Uterus (tissue), 4 donors: ENCODE results near the gene MIAT. TPM values are rescaled to one million over a fixed set of nuclear protein-coding genes. Genes with fewer than 3 reads are reported as not detected.

Experiments used
- DNase-seq, 2 donors: peaks; one replicate each; pipeline ENCODE4 v3.0.0-alpha.2; 2019 to 2020
- H3K27ac ChIP-seq, 2 donors: fragments of 200-600 bp; sonication (generic); 1 replicate in 1 of 2; 2 replicates in 1 of 2; pipeline ENCODE4 v1.5.1; 2016 to 2018
- H3K27me3 ChIP-seq, 2 donors: fragments of 200-600 bp; sonication (generic); one replicate each; pipeline ENCODE4 v1.5.1; 2018 to 2019; ENCODE audit warnings: control low read depth in 1 of 2
- H3K36me3 ChIP-seq, 2 donors: fragments of 200-600 bp; sonication (generic); one replicate each; pipeline ENCODE4 v1.5.1; 2019; ENCODE audit warnings: control low read depth in 1 of 2
- H3K4me1 ChIP-seq, 2 donors: fragments of 200-600 bp; sonication (generic); one replicate each; pipeline ENCODE4 v1.5.1; 2018 to 2019; ENCODE audit warnings: control low read depth in 1 of 2
- H3K4me3 ChIP-seq, 2 donors: fragments of 200-600 bp; sonication (generic); 1 replicate in 1 of 2; 2 replicates in 1 of 2; pipeline ENCODE4 v1.5.1; 2018 to 2019; ENCODE audit warnings: mild to moderate bottlenecking in 1 of 2
- H3K9me3 ChIP-seq, 2 donors: fragments of 200-600 bp; sonication (generic); one replicate each; pipeline ENCODE4 v1.5.1; 2019; ENCODE audit warnings: control low read depth in 1 of 2
- CTCF ChIP-seq, 4 experiments: fragments of 200-600 bp in 2 of 4; fragments of 450-650 bp in 2 of 4; sonication (generic) in 2 of 4; IDR thresholded peaks; one replicate each; pipeline ENCODE4 v1.5.1; 2016 to 2019; ENCODE audit warnings: antibody characterized with exemption in 4 of 4, mild to moderate bottlenecking in 2 of 4, moderate library complexity in 1 of 4
- POLR2A ChIP-seq, 2 donors: fragments of 450-650 bp; IDR thresholded peaks; one replicate each; pipeline ENCODE4 v1.6.1; 2016; ENCODE audit warnings: antibody characterized with exemption in 2 of 2, mild to moderate bottlenecking in 1 of 2, moderate library complexity in 1 of 2
- intact Hi-C: fragments of 100-400 bp; cut with DNase I; formaldehyde crosslinking; loops from one replicate; pipeline ENCODE4 v1.15.1; 2023; ENCODE audit warnings: low total_unique reads
- total RNA-seq, 4 donors: library from RNA; depleted of rRNA in 3 of 4; stranded (reverse); fragments of >200 nt in 3 of 4; gene quantifications; one replicate each; pipeline versions ENCODE4 v1.1.0 to v1.2.4, GENCODE V29; 2014 to 2023
- donor health status: DM: yes; HTN: yes; CAD: no.

MIAT gene
- total RNA-seq, 4 donors from 2014 or later: 0.51 to 5.3 (median 3.1) TPM

- Histone ChIP-seq H3K9me3 (no peaks in the 10 kb centered on the region), H3K36me3 (no peaks in the 10 kb centered on the region), H3K27me3 (peaks cover 15 to 17% of the 10 kb centered on the region in 2 donors), H3K27ac (no peak overlapping the region), H3K4me3 (peak overlapping the region in 1 of 2 donors; percentile 8), H3K4me1 (peaks cover 2 to 7% of the 10 kb centered on the region in 2 donors)
- intact Hi-C loops: no loop called here
- TF ChIP-seq POLR2A (IDR thresholded peaks at IDR 0.05): no peak
- no peak for TF ChIP-seq CTCF (IDR thresholded peaks at IDR 0.05)
- peak; percentile 51 to 55 for DNase-seq
Observed at GRCh38 chr22:26658671-26659478, 1.5 kb downstream of the MIAT start.

GRCh38 chr22:26660356-26660755 lies 3.0 kb downstream of the MIAT start:
- Histone ChIP-seq H3K9me3 (no peaks in the 10 kb centered on the region), H3K27ac (no peak overlapping the region), H3K4me3 (no peak overlapping the region), H3K4me1 (peaks cover 2 to 7% of the 10 kb centered on the region in 2 donors), H3K36me3 (no peaks in the 10 kb centered on the region), H3K27me3 (peaks cover 15 to 17% of the 10 kb centered on the region in 2 donors)
- DNase-seq: no peak
- no peak for TF ChIP-seq CTCF (IDR thresholded peaks at IDR 0.05)
- TF ChIP-seq POLR2A (IDR thresholded peaks at IDR 0.05): no peak
- intact Hi-C loops: no loop called here

GRCh38 chr22:26660961-26661578 lies 3.7 kb downstream of the MIAT start:
- peaks cover 15 to 17% of the 10 kb centered on the region in 2 donors for H3K27me3 ChIP-seq
- TF ChIP-seq CTCF (IDR thresholded peaks at IDR 0.05) (no peak), POLR2A (IDR thresholded peaks at IDR 0.05) (no peak)
- H3K9me3 ChIP-seq: no peaks in the 10 kb centered on the region

GRCh38 chr22:26662160-26662559 lies 4.8 kb downstream of the MIAT start:
- Histone ChIP-seq H3K4me1 (peaks cover 2 to 5% of the 10 kb centered on the region in 2 donors), H3K9me3 (no peaks in the 10 kb centered on the region), H3K27me3 (peaks cover 9 to 17% of the 10 kb centered on the region in 2 donors), H3K4me3 (no peak overlapping the region), H3K27ac (no peak overlapping the region), H3K36me3 (no peaks in the 10 kb centered on the region)
- intact Hi-C loops: no loop called here
- no peak for DNase-seq
- TF ChIP-seq CTCF (IDR thresholded peaks at IDR 0.05): no peak

More at GRCh38 chr22:26660961-26661578, 3.7 kb downstream of the MIAT start:
- no peak for DNase-seq
- H3K27ac ChIP-seq: no peak overlapping the region
- no peaks in the 10 kb centered on the region for H3K36me3 ChIP-seq
- H3K4me1 ChIP-seq: peaks cover 2 to 7% of the 10 kb centered on the region in 2 donors
- H3K4me3 ChIP-seq: no peak overlapping the region
- intact Hi-C loops: no loop called here

- intact Hi-C loops: no loop called here
- no peaks in the 10 kb centered on the region for H3K36me3 ChIP-seq
- H3K27me3 ChIP-seq: peaks cover 0 to 6% of the 10 kb centered on the region in 2 donors
- H3K9me3 ChIP-seq: no peaks in the 10 kb centered on the region
- no peak for DNase-seq
- H3K4me1 ChIP-seq: peaks cover 0 to under 1% of the 10 kb centered on the region in 2 donors
- no peak overlapping the region for H3K4me3 ChIP-seq
- TF ChIP-seq CTCF (IDR thresholded peaks at IDR 0.05) (no peak), POLR2A (IDR thresholded peaks at IDR 0.05) (no peak)
- no peak overlapping the region for H3K27ac ChIP-seq
Observed at GRCh38 chr22:26663374-26663923, 6.1 kb downstream of the MIAT start.
